GM18498 (cell line): ENCODE results near the gene FANCG.

Experiments used
- ATAC-seq: cut with Tn5 transposase; IDR thresholded peaks from one replicate; pipeline ENCODE4 v1.9.1; 2021; ENCODE audit warnings: mild to moderate bottlenecking, moderate library complexity; ENCODE audit not compliant: unreplicated experiment

The FANCG gene

DNA sequence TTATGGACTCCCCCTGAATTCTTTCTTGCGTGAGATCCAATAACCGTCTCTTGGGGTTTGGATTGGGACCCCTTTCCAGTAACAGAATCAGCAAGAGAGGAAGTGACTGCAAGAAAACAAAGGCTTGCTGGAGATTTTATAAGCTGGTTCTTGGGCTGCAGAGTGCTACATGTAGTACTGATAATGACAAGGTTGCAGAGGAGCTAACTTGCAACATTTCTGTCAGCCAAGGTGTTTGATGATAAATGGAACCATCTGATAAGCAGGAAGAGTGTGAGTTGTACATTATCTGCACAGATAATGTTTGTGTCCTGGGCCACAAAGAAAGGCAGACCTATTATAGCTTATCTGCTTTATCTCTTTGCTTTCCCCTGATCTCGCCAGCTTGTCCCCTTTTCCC lies 53.1 kb downstream of the FANCG start:
- no peak for ATAC-seq
